NCI-H2107 (cell line): ENCODE measurements around the gene PDZRN3.

Experiments used
- DNase-seq: peaks from one replicate; lab custom pipeline; 2025; lab: John Stamatoyannopoulos, UW

Gene PDZRN3

GRCh38 chr3:73556520-73557372, 68.0 kb downstream of the PDZRN3 start:
- DNase-seq, result no peak

- no peak for DNase-seq
Measured at GRCh38 chr3:73555076-73555475, 69.7 kb downstream of the PDZRN3 start.

- no peak for DNase-seq
Measured at GRCh38 chr3:73552700-73553099, 72.0 kb downstream of the PDZRN3 start.

GRCh38 chr3:73550032-73550431, 74.7 kb downstream of the PDZRN3 start:
- no peak for DNase-seq

GRCh38 chr3:73549051-73549600, 75.6 kb downstream of the PDZRN3 start:
- no peak for DNase-seq

GRCh38 chr3:73548436-73548835, 76.3 kb downstream of the PDZRN3 start:
- no peak for DNase-seq

GRCh38 chr3:73547427-73548248, 77.1 kb downstream of the PDZRN3 start:
- DNase-seq, result no peak

GRCh38 chr3:73546961-73547360, 77.8 kb downstream of the PDZRN3 start:
- no peak for DNase-seq

- DNase-seq, result no peak
Measured at GRCh38 chr3:73543412-73543811, 81.3 kb downstream of the PDZRN3 start.

- no peak for DNase-seq
Measured at GRCh38 chr3:73542136-73542535, 82.6 kb downstream of the PDZRN3 start.

GRCh38 chr3:73540969-73541740, 83.6 kb downstream of the PDZRN3 start:
- DNase-seq, result no peak

- DNase-seq, result no peak
Measured at GRCh38 chr3:73538486-73538885, 86.3 kb downstream of the PDZRN3 start.

- DNase-seq, result no peak
Measured at GRCh38 chr3:73536952-73537351, 87.8 kb downstream of the PDZRN3 start.

GRCh38 chr3:73536336-73536895, 88.3 kb downstream of the PDZRN3 start:
- DNase-seq, result no peak

- DNase-seq, result no peak
Measured at GRCh38 chr3:73535931-73536330, 88.8 kb downstream of the PDZRN3 start.

GRCh38 chr3:73535137-73535536, 89.6 kb downstream of the PDZRN3 start:
- no peak for DNase-seq

GRCh38 chr3:73530022-73530396, 94.7 kb downstream of the PDZRN3 start:
- no peak for DNase-seq

- no peak for DNase-seq
Measured at GRCh38 chr3:73529308-73530021, 95.3 kb downstream of the PDZRN3 start.

GRCh38 chr3:73525591-73525990, 99.2 kb downstream of the PDZRN3 start:
- no peak for DNase-seq

- no peak for DNase-seq
Measured at GRCh38 chr3:73523661-73524060, 101.1 kb downstream of the PDZRN3 start.

GRCh38 chr3:73521734-73522336, 102.9 kb downstream of the PDZRN3 start:
- DNase-seq, result no peak
